ENCODE measurements around the gene PDIA5.

Gene PDIA5

GRCh38 chr3:123084192-123084591, 17.4 kb downstream of the PDIA5 start:
- no peaks in the 10 kb centered on the region for H3K27me3 ChIP-seq (replicated peaks; ENCODE audit: control insufficient read depth, insufficient read depth, low read length)
- no peak overlapping the region for H3K4me3 ChIP-seq (replicated peaks; ENCODE audit: low read depth, low read length)
- TF ChIP-seq, protein P1, sequence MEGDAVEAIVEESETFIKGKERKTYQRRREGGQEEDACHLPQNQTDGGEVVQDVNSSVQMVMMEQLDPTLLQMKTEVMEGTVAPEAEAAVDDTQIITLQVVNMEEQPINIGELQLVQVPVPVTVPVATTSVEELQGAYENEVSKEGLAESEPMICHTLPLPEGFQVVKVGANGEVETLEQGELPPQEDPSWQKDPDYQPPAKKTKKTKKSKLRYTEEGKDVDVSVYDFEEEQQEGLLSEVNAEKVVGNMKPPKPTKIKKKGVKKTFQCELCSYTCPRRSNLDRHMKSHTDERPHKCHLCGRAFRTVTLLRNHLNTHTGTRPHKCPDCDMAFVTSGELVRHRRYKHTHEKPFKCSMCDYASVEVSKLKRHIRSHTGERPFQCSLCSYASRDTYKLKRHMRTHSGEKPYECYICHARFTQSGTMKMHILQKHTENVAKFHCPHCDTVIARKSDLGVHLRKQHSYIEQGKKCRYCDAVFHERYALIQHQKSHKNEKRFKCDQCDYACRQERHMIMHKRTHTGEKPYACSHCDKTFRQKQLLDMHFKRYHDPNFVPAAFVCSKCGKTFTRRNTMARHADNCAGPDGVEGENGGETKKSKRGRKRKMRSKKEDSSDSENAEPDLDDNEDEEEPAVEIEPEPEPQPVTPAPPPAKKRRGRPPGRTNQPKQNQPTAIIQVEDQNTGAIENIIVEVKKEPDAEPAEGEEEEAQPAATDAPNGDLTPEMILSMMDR (IDR thresholded peaks at IDR 0.05; ENCODE audit: insufficient read depth, low read length, poor library complexity, severe bottlenecking) = no peak
- DNase-seq (ENCODE audit: extremely low read depth, insufficient read length) = no peak
- H3K36me3 ChIP-seq (ENCODE audit: control insufficient read depth, insufficient read depth, low read length) = no peaks in the 10 kb centered on the region

GRCh38 chr3:123084738-123085237, 18.0 kb downstream of the PDIA5 start:
- H3K27me3 ChIP-seq (replicated peaks; ENCODE audit: control insufficient read depth, insufficient read depth, low read length) = no peaks in the 10 kb centered on the region
- TF ChIP-seq, protein P1 (IDR thresholded peaks at IDR 0.05; ENCODE audit: insufficient read depth, low read length, poor library complexity, severe bottlenecking) = no peak
- H3K36me3 ChIP-seq (ENCODE audit: control insufficient read depth, insufficient read depth, low read length) = no peaks in the 10 kb centered on the region
- no peak overlapping the region for H3K4me3 ChIP-seq (replicated peaks; ENCODE audit: low read depth, low read length)
- DNase-seq (ENCODE audit: extremely low read depth, insufficient read length) = no peak

DNA sequence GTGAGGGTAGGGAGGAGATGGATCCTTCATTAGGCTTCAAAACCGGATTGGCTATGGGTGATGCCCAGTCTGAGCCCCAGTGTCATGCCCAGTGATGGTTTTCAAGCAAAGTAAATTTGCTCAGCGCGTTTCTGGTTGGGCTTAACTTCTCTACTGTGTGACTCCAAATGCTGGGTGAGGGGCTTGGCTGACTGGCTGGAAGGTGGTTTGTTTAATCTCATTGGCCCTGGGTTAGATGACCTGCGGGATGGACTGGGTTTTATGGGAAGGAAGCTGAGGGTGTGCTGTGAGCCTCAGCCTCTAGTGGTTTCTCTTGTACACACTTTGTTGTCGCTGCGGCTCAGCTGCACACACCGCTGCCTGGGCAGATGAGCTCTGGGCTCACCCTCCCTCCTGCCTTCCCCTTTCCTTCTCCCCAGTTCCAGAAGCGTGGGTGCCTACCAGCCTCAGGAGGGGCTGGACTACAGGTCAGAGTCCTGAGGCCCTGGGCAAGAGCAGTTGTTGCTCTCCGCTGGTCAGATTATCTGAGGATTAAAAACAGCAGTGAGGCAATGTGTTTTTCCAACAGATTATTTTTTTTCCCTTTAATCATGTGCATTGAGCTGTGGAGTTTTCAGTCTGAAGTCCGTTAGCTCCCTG, 18.6 kb downstream of the PDIA5 start:
- H3K4me3 ChIP-seq (replicated peaks; ENCODE audit: low read depth, low read length) = no peak overlapping the region
- no peak for DNase-seq (ENCODE audit: extremely low read depth, insufficient read length)
- TF ChIP-seq, protein P1 (IDR thresholded peaks at IDR 0.05; ENCODE audit: insufficient read depth, low read length, poor library complexity, severe bottlenecking) = no peak
- peaks cover 3% of the 10 kb centered on the region; the same call in 1 of the 2 replicates for H3K36me3 ChIP-seq (ENCODE audit: control insufficient read depth, insufficient read depth, low read length)
- no peaks in the 10 kb centered on the region for H3K27me3 ChIP-seq (replicated peaks; ENCODE audit: control insufficient read depth, insufficient read depth, low read length)

DNA sequence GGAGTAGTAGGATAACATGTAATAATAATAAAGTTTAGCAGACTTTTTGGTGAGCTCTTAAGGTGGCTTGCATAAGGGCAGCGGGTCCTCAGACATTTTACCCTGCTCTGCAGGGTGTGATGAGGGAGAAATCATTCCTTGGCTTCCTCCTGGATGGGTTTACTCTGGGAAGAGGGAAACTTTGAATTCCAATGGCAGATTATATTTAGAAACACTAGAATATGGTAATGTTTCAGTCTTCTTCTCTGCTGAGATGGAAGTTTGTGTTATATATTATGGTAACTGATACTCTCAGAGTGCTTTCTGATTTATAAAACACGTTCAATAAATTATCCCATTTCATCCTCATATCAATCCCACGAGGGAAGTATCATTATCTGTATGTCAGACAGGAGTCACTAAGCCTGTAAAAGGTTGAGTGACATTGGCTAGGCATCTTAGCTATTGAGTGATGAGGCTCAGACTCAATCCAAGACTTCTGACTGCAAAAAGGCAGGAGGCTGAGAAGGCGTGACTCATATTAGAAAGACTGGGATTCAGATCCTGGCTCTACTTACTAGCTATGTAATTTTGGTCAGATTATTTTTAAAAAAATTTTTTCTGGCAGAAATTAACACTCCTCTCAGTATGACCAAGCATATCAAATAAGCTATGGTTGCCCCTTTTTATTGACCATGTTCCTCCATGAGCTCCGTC, 19.3 kb downstream of the PDIA5 start:
- H3K27me3 ChIP-seq (replicated peaks; ENCODE audit: control insufficient read depth, insufficient read depth, low read length) = no peaks in the 10 kb centered on the region
- DNase-seq (ENCODE audit: extremely low read depth, insufficient read length) = no peak
- peaks cover 3% of the 10 kb centered on the region; the same call in 1 of the 2 replicates for H3K36me3 ChIP-seq (ENCODE audit: control insufficient read depth, insufficient read depth, low read length)
- TF ChIP-seq, protein P1 (IDR thresholded peaks at IDR 0.05; ENCODE audit: insufficient read depth, low read length, poor library complexity, severe bottlenecking) = no peak
- H3K4me3 ChIP-seq (replicated peaks; ENCODE audit: low read depth, low read length) = no peak overlapping the region

GRCh38 chr3:123088387-123088786, 21.6 kb downstream of the PDIA5 start:
- Histone ChIP-seq H3K36me3 (ENCODE audit: control insufficient read depth, insufficient read depth, low read length) (peaks cover 9% of the 10 kb centered on the region), H3K27me3 (replicated peaks; ENCODE audit: control insufficient read depth, insufficient read depth, low read length) (no peaks in the 10 kb centered on the region), H3K4me3 (replicated peaks; ENCODE audit: low read depth, low read length) (no peak overlapping the region)
- TF ChIP-seq, protein P1 (IDR thresholded peaks at IDR 0.05; ENCODE audit: insufficient read depth, low read length, poor library complexity, severe bottlenecking) = no peak
- no peak for DNase-seq (ENCODE audit: extremely low read depth, insufficient read length)

All from GM06990 (cell line).